Stomach (tissue), 9 donors: Measurements from ENCODE around the gene PNKP. TPM values are rescaled to one million over a fixed set of nuclear protein-coding genes. Genes with fewer than 3 reads are reported as not detected.

ENCODE experiments used
- DNase-seq, 2 donors: peaks; one replicate each; pipeline versions ENCODE4 v3.0.0 to v3.0.0-alpha.2; 2013 to 2019
- H3K27ac ChIP-seq, 5 donors: fragments of 200-600 bp in 4 of 5; sonication (generic) in 4 of 5; one replicate each; pipeline ENCODE4 v1.5.1; 2013 to 2019; ENCODE audit warnings: mild to moderate bottlenecking in 1 of 5, moderate library complexity in 1 of 5
- H3K27me3 ChIP-seq, 3 donors: fragments of 200-600 bp; sonication (generic); one replicate each; pipeline ENCODE4 v1.5.1; 2017 to 2019; ENCODE audit warnings: mixed run types in 1 of 3
- H3K36me3 ChIP-seq, 4 donors: fragments of 200-600 bp; sonication (generic); 1 replicate in 3 of 4; 2 replicates in 1 of 4; pipeline ENCODE4 v1.5.1; 2016 to 2019
- H3K4me1 ChIP-seq, 4 donors: fragments of 200-600 bp; sonication (generic); one replicate each; pipeline ENCODE4 v1.5.1; 2016 to 2019
- H3K4me3 ChIP-seq, 4 donors: fragments of 200-600 bp; sonication (generic) in 3 of 4; one replicate each; pipeline ENCODE4 v1.5.1; 2016 to 2019; ENCODE audit warnings: mild to moderate bottlenecking in 1 of 4
- H3K9me3 ChIP-seq, 4 donors: fragments of 200-600 bp; sonication (generic); one replicate each; pipeline ENCODE4 v1.5.1; 2016 to 2019
- CTCF ChIP-seq, 7 experiments: fragments of 450-650 bp in 4 of 7; fragments of 200-600 bp in 3 of 7; sonication (generic) in 3 of 7; IDR thresholded peaks; one replicate each; pipeline ENCODE4 v1.5.1; 2016 to 2019; ENCODE audit warnings: antibody characterized with exemption in 7 of 7, control low read depth in 2 of 7, mild to moderate bottlenecking in 1 of 7
- EP300 ChIP-seq: sonication (generic); formaldehyde crosslinking; IDR thresholded peaks from one replicate; pipeline ENCODE4 v1.6.1; 2017; ENCODE audit warnings: antibody characterized with exemption
- POLR2A ChIP-seq, 4 donors: fragments of 450-650 bp; IDR thresholded peaks; one replicate each; pipeline ENCODE4 v1.6.1; 2016; ENCODE audit warnings: antibody characterized with exemption in 4 of 4, control low read depth in 2 of 4, mild to moderate bottlenecking in 1 of 4, moderate library complexity in 1 of 4
- POLR2AphosphoS5 ChIP-seq, 3 donors: sonication (generic); formaldehyde crosslinking; IDR thresholded peaks; one replicate each; pipeline ENCODE4 v1.6.1; 2016; ENCODE audit warnings: antibody characterized with exemption in 3 of 3
- WGBS, 5 donors: extraction: QIAGEN DNeasy Blood & Tissue Kit in 3 of 5; methylation state at CpG; one replicate each; pipeline versions ENCODE4 v1.1.5 to v1.1.7; 2013 to 2018; 5-methylcytosine and 5-hydroxymethylcytosine counted together
- intact Hi-C: fragments of 100-400 bp; cut with DNase I; formaldehyde crosslinking; loops from one replicate; pipeline ENCODE4 v1.15.1; 2023; ENCODE audit warnings: low total_unique reads
- polyA plus RNA-seq, 3 donors: library from polyadenylated mRNA; stranded (reverse); fragments of 200-250 nt; gene quantifications; one replicate each; pipeline ENCODE4 v1.2.3, GENCODE V29; 2013
- total RNA-seq, 5 donors: library from RNA; depleted of rRNA; stranded (reverse); fragments of >200 nt; gene quantifications; one replicate each; pipeline versions ENCODE4 v1.1.0 to v1.2.3, GENCODE V29; 2014 to 2016
- donor health status: healthy with polysubstance abuse.
- donor health status: Bipolar disorder and iron deficiency.
- donor health status: healthy.

The PNKP gene
- total and polyA plus RNA-seq, 8 donors, result 30.3 to 208 (median 57.9) TPM

DNA sequence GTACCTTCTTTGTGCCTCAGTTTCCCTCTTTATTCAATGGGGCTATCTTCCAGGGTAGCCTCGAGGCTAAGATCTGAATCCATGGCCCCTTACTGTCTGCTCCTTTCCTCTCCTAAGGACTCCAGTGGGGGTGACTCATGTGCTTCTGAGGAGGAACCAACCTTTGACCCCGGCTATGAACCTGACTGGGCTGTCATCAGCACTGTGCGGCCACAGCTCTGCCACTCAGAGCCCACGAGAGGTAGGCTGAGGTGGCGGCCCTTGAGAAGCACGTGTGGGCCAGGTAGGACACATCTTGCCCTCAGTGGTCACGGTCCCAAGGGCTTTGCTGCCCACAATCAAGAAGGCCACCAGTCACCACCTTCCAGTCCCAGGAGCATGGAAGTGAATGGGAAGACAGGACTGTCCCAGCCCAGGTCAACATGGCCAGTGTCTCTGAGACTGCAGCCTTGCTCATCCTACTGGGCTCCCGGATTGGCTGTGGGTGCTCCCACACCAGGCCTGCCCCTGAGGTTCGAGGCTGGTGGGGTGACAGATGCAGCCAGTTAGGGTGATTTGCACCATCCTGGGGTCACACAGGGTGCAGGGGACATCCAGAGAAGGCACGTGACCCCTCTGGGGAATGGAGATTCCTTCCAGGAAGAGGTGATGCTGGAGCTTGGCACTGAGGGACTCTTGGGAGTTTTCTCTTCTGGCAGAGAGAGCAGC is 12.9 kb upstream of the PNKP start:
- TF ChIP-seq EP300, result no peak
- no peak for TF ChIP-seq CTCF (IDR thresholded peaks at IDR 0.05)
- TF ChIP-seq POLR2AphosphoS5 (IDR thresholded peaks at IDR 0.05), result no peak
- TF ChIP-seq POLR2A (IDR thresholded peaks at IDR 0.05), result no peak
- no peaks in the 10 kb centered on the region for H3K9me3 ChIP-seq
- H3K4me3 ChIP-seq, result no peak overlapping the region
- peaks cover 17 to 25% (median 21%) of the 10 kb centered on the region in 4 donors for H3K4me1 ChIP-seq
- WGBS, 5 donors, result 84 to 94% (median 91%) methylated on average over 8 to 10 of the region's 10 CpGs
- H3K36me3 ChIP-seq, result peaks cover 52 to 68% (median 67%) of the 10 kb centered on the region in 4 donors
- DNase-seq, result no peak
- intact Hi-C loops, result no loop called here
- H3K27ac ChIP-seq, result no peak overlapping the region
- no peaks in the 10 kb centered on the region for H3K27me3 ChIP-seq

GRCh38 chr19:49879243-49879963 is 12.0 kb upstream of the PNKP start:
- no peaks in the 10 kb centered on the region for H3K27me3 ChIP-seq
- DNase-seq, result peak in 1 of 2 donors; percentile 54
- peaks cover 23 to 34% (median 31%) of the 10 kb centered on the region in 4 donors for H3K4me1 ChIP-seq
- no peaks in the 10 kb centered on the region for H3K9me3 ChIP-seq
- peak overlapping the region in 1 of 4 donors; percentile 93 for H3K4me3 ChIP-seq
- 94 to 99% (median 96%) methylated on average over 12 of the region's 12 CpGs for WGBS, 5 donors
- peaks cover 46 to 60% (median 58%) of the 10 kb centered on the region in 4 donors for H3K36me3 ChIP-seq
- peak overlapping the region in 2 of 5 donors; percentile 98 for H3K27ac ChIP-seq
- intact Hi-C loops, result no loop called here
- no peak for TF ChIP-seq EP300
- TF ChIP-seq POLR2AphosphoS5 (IDR thresholded peaks at IDR 0.05), result no peak
- TF ChIP-seq POLR2A (IDR thresholded peaks at IDR 0.05), result no peak
- no peak for TF ChIP-seq CTCF (IDR thresholded peaks at IDR 0.05)

DNA sequence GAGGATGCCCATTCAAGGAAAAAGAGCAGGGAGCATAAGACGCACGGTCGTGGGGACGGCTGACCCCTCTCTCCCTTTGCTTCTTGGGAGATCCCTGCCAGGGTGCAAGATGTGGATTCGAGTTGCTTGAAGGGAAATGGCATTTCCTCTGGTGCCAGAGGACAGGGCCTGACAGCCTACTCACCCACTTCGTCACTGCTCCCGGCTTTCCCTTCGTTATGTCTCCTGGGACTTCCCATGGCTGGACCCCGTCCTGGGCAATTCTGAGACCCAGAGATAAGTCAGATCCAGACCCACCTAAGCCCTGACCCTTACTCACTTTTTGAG is 11.3 kb upstream of the PNKP start:
- peak overlapping the region in 4 of 5 donors; percentile 98 to 100 (median 98) for H3K27ac ChIP-seq
- no peaks in the 10 kb centered on the region for H3K9me3 ChIP-seq
- peaks cover 23 to 39% (median 35%) of the 10 kb centered on the region in 4 donors for H3K4me1 ChIP-seq
- TF ChIP-seq POLR2A (IDR thresholded peaks at IDR 0.05) (no peak), CTCF (IDR thresholded peaks at IDR 0.05) (no peak), EP300 (no peak), POLR2AphosphoS5 (IDR thresholded peaks at IDR 0.05) (no peak)
- 88 to 90% (median 89%) methylated on average over 9 of the region's 9 CpGs for WGBS, 5 donors
- intact Hi-C loops, result no loop called here
- peaks cover 39 to 60% (median 54%) of the 10 kb centered on the region in 4 donors for H3K36me3 ChIP-seq
- peak in 1 of 2 donors; percentile 28 for DNase-seq
- H3K27me3 ChIP-seq, result no peaks in the 10 kb centered on the region
- peak overlapping the region; percentile 73 to 100 (median 92) for H3K4me3 ChIP-seq

- H3K27ac ChIP-seq, result peak overlapping the region; percentile 98 to 100 (median 98)
- no peaks in the 10 kb centered on the region for H3K9me3 ChIP-seq
- TF ChIP-seq POLR2A (IDR thresholded peaks at IDR 0.05) (no peak), POLR2AphosphoS5 (IDR thresholded peaks at IDR 0.05) (peak in 1 of 3 donors; percentile 51), CTCF (IDR thresholded peaks at IDR 0.05) (no peak)
- peak; percentile 99 for DNase-seq
- WGBS, 5 donors, result 7 to 10% (median 8%) methylated on average over 29 to 41 of the region's 41 CpGs
- no peaks in the 10 kb centered on the region for H3K27me3 ChIP-seq
- peak overlapping the region; percentile 73 to 100 (median 92) for H3K4me3 ChIP-seq
- peaks cover 23 to 39% (median 35%) of the 10 kb centered on the region in 4 donors for H3K4me1 ChIP-seq
- intact Hi-C loops, result no loop called here
- H3K36me3 ChIP-seq, result peaks cover 33 to 56% (median 50%) of the 10 kb centered on the region in 4 donors
Measured at GRCh38 chr19:49877879-49878743, 10.7 kb upstream of the PNKP start.
